ENCODE data around the gene CCS. TPM values are rescaled to one million over a fixed set of nuclear protein-coding genes. Genes with fewer than 3 reads are reported as not detected.

The CCS gene
- total and polyA plus RNA-seq, 9 of the 15 experiments (the other 6 are each of a cell fraction or from before 2014, with no cell fraction given), result 1.1 to 46.6 (median 26.8) TPM

GRCh38 chr11:66592457-66593302 lies at the start of gene CCS, which contains the start of gene CCDC87 (continued):
- TF ChIP-seq STAT6 (CRISPR knock-in tag; IDR thresholded peaks at IDR 0.05) (no peak; the same call in 1 of the 2 replicates), ZBTB17 (CRISPR knock-in tag; IDR thresholded peaks at IDR 0.05) (peak; percentile 79), BACH1 (tag; IDR thresholded peaks at IDR 0.05) (no peak), POLR2H (tag; IDR thresholded peaks at IDR 0.05; ENCODE audit: low read depth) (no peak), WHSC1 (IDR thresholded peaks at IDR 0.05; ENCODE audit: low read length) (no peak), ZNF277 (CRISPR knock-in tag; IDR thresholded peaks at IDR 0.05; ENCODE audit: borderline replicate concordance) (no peak), SOX6 (IDR thresholded peaks at IDR 0.05) (no peak; the same call in 1 of the 2 replicates), CHD1 (IDR thresholded peaks at IDR 0.05; ENCODE audit: low read length) (no peak), CHAMP1 (IDR thresholded peaks at IDR 0.05) (no peak), NKRF (IDR thresholded peaks at IDR 0.05; ENCODE audit: borderline replicate concordance) (peak; percentile 43), JUN (IDR thresholded peaks at IDR 0.05; ENCODE audit: borderline replicate concordance, low read depth, low read length) (no peak), JUN (CRISPR knock-in tag; IDR thresholded peaks at IDR 0.05; ENCODE audit: borderline replicate concordance) (no peak), GABPA (tag; conservative IDR thresholded peaks at IDR 0.05; ENCODE audit: low read depth) (no peak), U2AF1 (optimal IDR thresholded peaks at IDR 0.05; ENCODE audit: low read depth, low read length) (no peak), ZC3H8 (IDR thresholded peaks at IDR 0.05) (no peak), TARDBP (IDR thresholded peaks at IDR 0.05) (0 out of 2 replicates have a peak, but pooled peaks have one; percentile 62), ZFPM2 (CRISPR knock-in tag; IDR thresholded peaks at IDR 0.05) (no peak), ZBTB26 (CRISPR knock-in tag; IDR thresholded peaks at IDR 0.05) (no peak), ARID2 (IDR thresholded peaks at IDR 0.05) (no peak)
